ENCODE data around the gene SLC25A25. TPM values are rescaled to one million over a fixed set of nuclear protein-coding genes. Genes with fewer than 3 reads are reported as not detected.
"Not testable (repeated sequence)": the region's sequence is repeated elsewhere in the genome, so short reads cannot be mapped to it uniquely, and the experiment has no call there.

Gene SLC25A25
- total RNA-seq, 1 donor from 2014 or later = 9.8 TPM

GRCh38 chr9:128109050-128109709, 41.1 kb downstream of the SLC25A25 start:
- no peak for DNase-seq (ENCODE audit: low read depth)

GRCh38 chr9:128111726-128112125, 43.7 kb downstream of the SLC25A25 start:
- not testable (repeated sequence) for DNase-seq (ENCODE audit: low read depth)

- DNase-seq (ENCODE audit: low read depth) = no peak
Observed at GRCh38 chr9:128113526-128114325, 45.7 kb downstream of the SLC25A25 start.

- DNase-seq (ENCODE audit: low read depth) = no peak
Observed at GRCh38 chr9:128114326-128115186, 46.5 kb downstream of the SLC25A25 start.

- DNase-seq (ENCODE audit: low read depth) = no peak
Observed at GRCh38 chr9:128115187-128116103, 47.4 kb downstream of the SLC25A25 start.

GRCh38 chr9:128116104-128117083, 48.4 kb downstream of the SLC25A25 start:
- no peak for DNase-seq (ENCODE audit: low read depth)

GRCh38 chr9:128117613-128118471, 49.8 kb downstream of the SLC25A25 start:
- peak; percentile 78 for DNase-seq (ENCODE audit: low read depth)

GRCh38 chr9:128118472-128118857, 50.4 kb downstream of the SLC25A25 start:
- DNase-seq (ENCODE audit: low read depth) = no peak

GRCh38 chr9:128118971-128119665, 51.1 kb downstream of the SLC25A25 start:
- DNase-seq (ENCODE audit: low read depth) = no peak

- no peak for DNase-seq (ENCODE audit: low read depth)
Observed at GRCh38 chr9:128120061-128120740, 52.2 kb downstream of the SLC25A25 start.

- no peak for DNase-seq (ENCODE audit: low read depth)
Observed at GRCh38 chr9:128120741-128121465, 52.9 kb downstream of the SLC25A25 start.

GRCh38 chr9:128121466-128121810, 53.4 kb downstream of the SLC25A25 start:
- no peak for DNase-seq (ENCODE audit: low read depth)

- no peak for DNase-seq (ENCODE audit: low read depth)
Observed at GRCh38 chr9:128121924-128122808, 54.1 kb downstream of the SLC25A25 start.

- no peak for DNase-seq (ENCODE audit: low read depth)
Observed at GRCh38 chr9:128122809-128123175, 54.8 kb downstream of the SLC25A25 start.

GRCh38 chr9:128123451-128124080, 55.5 kb downstream of the SLC25A25 start:
- DNase-seq (ENCODE audit: low read depth) = no peak

- DNase-seq (ENCODE audit: low read depth) = no peak
Observed at GRCh38 chr9:128124451-128124850, 56.4 kb downstream of the SLC25A25 start.

Measured in renal cortical epithelial cell (primary cell).